GM18511 (cell line): ENCODE measurements around the gene CCDC61.

Experiments used
- ATAC-seq: cut with Tn5 transposase; IDR thresholded peaks from one replicate; pipeline ENCODE4 v1.9.1; 2021; ENCODE audit warnings: mild to moderate bottlenecking, moderate library complexity; ENCODE audit not compliant: unreplicated experiment

The CCDC61 gene

DNA sequence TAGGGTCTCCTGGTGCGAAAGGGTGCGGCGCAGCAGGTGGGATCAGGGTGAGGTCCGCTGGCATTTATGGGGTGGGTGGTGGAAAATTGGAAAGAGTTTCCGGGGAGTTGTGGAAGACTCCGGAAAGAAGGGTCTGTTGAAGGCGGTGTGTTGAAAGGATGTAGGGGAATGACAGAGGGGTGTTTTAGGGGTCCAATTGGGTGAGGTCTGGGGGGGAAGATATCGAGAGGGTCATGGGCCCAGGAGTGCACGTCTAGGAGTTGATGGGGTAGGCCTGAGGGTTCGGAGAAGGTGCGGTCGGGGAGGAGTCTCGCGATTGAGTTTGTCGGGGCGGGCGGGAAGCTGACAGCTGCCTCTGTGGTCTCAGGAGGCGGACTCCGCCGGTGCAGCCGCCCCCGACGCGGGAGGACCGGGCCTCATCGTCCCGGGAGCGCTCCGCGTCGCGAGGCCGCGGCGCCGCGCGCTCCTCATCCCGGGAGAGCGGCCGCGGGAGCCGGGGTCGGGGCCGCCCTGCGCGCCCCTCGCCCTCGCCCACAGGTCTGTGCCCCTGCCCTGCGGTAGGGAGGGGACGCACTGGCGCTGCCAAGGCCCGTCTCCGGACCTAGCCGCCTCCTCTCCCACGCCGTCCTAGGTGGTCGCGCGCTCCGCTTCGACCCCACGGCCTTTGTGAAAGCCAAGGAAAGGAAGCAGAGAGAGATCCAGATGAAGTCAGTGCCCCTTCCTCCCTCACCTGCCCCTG is 20.6 kb downstream of the CCDC61 start:
- ATAC-seq: no peak

DNA sequence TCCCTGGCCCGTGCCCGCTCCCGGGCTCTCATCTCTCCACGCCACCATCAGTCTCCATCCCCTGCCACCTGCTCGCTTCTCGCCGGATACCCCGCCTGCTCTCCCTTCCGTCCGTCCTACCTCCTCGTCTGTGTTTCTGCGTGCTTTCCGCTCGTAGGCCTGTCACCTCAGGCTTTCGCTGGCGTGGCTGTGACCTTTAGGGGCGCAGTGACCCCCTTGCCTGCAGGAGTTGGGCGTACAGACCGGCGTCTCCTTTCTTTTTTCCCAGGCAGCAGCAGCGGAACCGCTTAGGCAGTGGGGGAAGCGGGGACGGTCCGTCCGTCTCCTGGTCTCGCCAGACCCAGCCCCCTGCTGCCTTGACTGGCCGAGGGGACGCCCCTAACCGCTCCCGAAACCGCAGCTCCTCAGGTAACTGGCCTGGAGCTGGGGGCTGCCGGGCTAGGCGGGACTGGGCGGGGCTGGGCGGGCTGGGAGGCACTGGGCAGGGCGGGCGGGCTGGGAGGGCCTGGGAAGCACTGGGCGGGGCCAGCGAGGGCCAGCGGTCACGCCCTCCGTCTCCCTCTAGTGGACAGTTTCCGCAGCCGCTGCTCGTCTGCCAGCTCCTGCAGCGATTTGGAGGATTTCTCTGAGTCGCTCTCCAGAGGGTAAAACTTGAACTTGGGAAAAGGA is 21.3 kb downstream of the CCDC61 start:
- ATAC-seq: no peak

DNA sequence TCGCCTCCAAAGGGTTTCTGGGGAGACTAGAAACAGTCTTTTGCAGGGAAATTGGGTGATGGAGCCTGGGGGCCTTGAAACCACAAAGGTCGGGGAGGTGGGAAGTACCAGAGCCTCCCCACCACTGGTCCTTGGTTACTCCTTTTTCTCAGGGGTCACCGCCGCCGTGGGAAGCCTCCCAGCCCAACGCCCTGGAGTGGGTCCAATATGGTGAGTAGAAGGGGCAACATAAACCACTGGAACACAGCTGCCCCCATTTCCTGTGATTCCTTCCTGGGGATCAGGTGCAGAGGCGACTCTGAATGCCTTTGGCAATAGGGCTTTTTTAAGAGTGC is 21.8 kb downstream of the CCDC61 start:
- no peak for ATAC-seq

DNA sequence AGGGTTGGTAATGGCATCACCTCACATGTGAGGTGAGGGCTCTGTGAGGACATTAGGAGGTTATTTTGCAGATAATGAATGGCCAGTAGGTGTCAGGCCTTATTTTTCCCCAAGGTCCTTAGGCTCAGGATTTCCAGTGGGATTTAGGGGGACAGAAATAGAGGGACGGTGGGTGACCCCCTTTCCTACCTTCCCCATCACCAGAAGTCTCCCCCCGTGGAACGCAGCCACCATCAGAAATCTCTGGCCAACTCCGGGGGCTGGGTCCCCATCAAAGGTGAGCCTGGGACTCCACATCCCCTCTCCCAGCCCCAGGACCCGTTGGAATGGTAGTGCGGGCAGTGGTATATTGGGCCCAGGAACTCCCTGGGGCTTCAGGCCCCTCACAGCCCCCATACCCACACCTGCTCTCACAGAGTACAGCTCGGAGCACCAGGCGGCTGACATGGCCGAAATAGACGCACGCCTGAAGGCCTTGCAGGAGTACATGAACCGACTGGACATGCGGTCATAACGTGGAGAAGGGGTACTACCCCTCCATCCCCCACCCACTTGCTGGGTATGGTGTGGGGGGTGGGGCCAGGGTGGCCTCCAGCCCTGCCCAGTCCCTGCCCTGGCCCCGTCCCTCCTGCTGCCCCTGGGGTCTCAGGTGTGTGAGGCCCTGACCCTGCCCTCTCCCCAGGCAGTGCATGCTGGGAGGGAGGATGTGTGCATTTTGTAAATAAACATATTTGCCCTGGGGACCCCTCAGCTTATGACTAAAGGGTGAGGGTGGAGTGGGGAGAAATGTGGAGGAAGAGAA is 22.8 kb downstream of the CCDC61 start:
- ATAC-seq: no peak

DNA sequence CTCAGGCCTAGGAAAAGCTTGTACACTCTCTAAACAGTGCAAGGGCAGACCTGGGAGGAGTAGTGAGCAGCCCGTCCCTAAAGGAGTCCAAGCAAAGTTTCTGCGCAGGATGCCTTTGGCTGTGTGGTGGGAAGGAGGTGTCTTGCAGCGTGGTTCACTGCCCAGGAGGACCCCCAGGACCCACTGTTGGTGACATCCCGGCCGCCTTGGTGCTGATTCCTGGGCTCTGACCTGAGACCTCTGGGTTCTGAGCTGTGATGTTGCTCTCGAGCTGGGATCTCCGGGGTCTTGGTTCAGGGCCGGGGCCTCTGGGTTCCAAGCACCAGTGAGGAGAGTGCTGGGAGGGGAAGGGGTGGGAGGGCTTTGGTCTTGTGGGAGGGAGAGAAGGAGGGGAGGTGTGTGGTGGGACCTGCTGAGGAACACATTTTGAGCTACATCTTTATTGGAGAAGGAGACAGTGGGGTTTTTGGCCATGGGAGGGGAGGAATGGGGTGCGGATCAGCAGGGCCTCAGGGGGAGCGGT is 23.5 kb downstream of the CCDC61 start:
- no peak for ATAC-seq

DNA sequence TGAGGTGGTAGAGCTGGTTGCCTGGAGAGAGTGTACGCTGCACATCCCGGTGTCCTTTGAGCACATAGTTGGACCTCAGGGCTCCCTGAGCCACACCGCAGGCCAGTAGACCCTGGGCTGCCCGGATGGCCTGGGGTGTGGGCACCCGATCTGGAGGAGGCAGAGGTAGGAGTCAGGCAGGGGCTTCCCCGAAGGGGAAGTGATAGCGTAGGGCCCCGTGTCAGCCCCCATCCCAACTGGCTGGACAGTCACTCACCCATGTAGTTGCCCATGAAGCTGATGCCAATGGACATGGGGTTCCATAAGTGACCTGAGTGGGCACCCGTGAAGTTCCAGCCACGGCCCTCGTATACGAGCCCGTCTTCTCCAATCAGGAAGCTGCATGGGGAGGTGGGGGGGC is 24.0 kb downstream of the CCDC61 start:
- ATAC-seq: no peak

DNA sequence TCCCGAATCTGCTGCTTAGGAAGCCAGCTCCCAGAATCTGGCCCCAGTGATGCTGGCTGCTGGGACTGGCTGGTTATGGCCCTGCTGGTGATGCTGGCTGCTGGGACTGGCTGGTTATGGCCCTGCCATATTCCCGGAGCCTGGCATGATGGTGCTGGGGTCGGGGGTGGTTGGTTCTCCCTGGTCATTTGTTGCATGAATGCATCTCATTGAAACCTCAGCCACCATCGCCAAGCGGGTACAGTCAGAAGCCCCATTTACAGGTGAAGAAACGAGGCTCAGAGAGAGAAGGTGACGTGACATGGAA is 25.5 kb downstream of the CCDC61 start:
- ATAC-seq: no peak

DNA sequence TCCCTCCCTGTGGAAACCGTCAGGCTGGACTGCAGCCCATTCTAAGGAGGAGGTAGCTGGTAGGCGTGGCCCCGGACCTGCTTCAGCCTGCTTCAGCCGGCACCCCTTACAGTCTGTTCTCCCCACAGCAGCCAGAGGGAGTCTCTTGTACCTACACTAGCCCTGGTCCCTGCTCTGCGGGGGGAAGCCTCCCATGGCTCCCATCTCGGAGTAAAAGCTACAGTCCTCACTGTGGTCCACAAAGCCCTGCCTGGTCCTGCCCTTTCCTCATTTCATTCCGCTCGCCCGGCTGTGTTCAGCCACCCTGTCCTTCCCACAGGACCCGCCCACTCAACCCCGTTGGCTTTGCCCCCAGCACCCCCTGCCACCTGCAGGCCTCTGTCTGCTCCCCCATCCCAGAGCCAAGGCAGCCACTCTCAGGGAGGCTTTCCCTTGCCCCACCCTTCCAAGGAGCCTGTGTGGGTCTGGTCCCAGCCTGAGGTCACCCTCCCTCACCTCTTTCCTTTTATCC is 26.3 kb downstream of the CCDC61 start:
- ATAC-seq: no peak

DNA sequence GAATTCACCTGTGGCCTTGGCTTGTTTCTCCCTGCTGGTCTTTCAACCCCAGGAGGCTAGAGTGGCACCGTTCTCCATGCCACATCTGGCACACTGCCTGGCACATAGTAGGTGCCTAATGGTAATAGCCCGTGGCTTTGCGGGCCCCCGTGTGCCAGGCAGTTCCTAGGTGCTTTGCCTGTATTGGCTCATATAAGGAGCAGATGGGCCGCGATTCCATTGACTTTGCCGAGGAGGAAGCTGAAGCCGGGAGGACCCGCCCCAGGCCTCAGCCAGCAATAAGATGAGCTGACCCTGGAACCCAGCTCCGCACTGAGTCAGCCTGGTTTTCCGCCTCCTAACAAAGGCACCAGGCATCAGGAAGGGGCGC is 26.8 kb downstream of the CCDC61 start:
- no peak for ATAC-seq

DNA sequence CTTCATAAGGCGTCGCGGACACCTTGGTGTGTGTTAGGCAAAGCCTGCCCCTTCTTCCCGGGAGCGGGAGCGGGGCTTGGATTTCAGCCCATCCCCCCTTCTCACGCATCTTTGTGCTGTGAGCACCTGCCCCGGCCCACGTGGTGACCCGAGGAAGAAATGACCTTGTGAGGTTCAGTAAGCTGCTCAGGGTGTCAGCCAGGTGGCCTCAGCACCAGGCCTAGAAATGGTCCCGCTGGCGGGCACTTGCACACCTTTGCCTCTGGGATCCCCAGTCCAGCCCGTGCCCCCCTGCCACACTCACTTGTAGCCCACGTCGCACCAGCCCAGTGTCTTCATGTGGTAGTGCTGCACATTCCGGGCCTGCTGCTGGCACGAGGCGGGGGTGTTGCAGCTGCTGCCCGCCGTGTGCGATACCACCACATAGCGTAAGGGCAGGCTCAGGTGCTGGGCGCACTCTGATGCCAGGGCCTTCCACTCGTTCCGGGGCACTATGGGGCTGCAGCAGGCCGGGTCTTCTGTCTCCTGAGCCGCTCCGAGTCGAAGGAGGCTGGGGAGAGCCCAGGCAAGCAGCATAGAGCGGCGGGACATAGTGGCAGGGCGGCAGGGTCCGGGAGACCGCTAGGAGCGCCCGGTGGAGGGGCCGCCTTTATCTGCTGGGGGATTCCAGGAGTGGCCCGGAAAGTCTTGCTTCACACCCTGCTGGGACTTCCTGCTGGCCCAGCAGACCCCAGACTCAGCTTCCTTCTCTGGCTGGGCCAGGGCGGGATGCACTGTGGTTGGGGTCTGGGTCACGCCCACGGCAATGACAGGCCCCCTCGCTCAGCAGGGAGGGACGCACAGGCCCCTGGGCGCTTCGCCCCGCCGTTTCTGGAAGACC is 27.4 kb downstream of the CCDC61 start, which contains the start of gene PGLYRP1:
Gene PGLYRP1, minus strand, starts transcription at position 623 of the 880 bp plus-strand sequence. Its CDS starts 32 bp downstream, at position 591.
- ATAC-seq: no peak

DNA sequence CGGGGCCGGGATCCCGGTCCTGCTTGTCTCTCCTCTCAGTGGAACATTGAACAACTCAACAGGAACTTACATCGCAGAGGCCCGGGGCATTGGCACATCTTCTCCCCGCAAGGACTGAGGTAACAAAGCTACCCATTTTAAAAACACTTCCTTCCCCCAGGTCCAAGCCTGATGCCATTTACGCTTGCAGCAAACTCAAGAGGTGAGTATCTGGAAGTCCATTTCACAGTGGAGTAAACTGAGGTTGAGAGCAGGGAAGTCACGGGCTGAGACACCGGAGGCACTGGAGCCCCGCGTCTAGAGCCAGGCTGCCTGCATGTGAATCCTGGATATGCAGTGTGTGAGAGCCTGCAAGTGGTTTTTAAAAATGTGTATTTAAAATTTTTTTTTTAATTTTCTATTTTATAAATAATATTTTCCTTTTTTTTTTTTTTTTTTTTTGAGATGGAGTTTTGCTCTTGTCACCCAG is 28.1 kb downstream of the CCDC61 start:
- ATAC-seq: no peak

DNA sequence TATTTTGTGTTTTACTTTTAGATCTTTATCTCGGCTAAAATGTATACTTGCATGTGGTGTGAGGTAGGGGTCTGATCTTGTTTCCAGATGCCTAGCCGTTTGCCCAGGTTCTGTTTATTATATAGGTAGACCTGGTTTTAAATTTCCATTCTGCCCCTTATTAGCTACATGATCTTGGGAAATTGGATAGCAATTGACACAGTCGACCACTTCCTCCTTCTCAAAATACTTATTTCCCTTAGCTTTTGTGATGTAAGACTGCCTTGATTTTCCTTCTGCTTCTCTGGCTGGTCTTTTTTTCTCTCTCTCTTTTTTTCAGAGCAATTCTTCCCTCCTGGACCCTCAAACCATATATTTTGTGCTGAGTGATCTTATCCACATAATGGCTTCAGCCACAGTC is 30.6 kb downstream of the CCDC61 start:
- no peak for ATAC-seq

DNA sequence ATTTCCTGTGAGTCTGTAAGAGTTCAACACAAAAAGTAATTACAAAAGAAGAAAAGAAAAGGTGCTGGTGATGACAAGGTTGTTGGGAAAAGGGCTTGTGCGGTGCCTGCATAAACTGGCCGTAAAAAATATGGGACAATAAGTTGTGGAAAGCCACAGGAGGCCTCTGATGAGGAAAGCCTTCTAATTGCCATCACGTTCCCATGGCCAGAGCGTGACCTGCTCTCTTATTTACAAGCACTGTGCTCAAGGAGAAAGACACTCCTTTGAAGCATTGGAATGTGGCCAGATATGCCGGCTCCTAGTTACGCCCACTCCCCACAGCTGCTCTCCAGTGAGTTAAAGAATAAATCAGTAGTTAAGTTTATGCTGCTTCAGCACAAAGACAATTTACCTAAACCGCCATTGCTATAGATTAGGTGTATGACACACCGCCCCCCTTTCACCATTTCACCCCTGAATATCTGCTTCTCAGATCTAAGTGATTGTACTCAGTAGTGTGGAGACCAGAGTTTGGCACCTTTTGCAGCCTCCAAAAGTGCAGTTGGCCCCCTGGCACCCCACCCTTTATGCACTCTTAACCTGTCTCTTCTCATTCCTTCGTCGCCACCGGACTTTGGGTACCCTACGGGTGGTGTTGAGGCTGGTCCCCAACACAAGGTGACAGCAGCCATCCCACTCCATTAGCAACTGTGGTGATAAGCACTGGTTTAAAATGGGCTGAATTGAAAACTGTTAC is 35.7 kb downstream of the CCDC61 start:
- ATAC-seq: no peak

DNA sequence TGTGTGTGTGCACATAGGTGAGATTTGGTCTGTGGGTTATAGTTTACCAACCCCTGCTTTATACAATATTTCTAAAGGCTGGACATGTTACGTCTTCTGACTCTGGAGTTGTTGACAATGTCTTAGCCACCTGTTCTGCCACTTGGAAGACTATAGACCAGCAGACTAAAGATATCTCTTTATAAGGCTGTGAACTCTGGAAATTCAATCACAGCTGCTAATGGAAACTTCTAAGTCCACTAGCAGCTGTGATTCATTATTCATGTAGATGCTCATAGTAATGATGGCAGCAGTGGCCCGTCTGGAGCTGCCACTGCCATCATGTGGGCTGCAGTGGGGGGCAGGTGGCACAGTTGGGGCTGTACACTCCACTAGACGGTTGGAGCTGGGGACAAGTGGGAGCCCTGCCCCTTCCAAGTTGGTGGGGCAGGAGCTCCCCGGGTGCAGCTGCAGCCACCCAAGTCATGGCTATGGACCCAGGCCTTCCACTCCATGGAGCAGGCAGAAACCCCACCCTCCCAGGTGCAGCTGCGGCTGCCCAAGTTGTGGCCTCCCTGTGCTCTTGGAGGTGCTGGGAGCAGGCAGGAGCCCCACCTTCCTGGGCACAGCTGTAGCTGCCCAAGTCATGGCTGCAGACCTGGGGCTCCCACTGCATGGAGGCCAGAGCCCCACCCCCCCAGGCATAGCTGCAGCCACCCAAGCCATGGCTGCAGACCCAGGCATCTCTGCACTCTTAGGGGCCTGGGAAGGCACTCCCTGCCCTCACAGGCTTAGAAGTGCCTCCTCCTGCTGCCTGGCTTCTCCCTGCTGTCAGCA is 36.7 kb downstream of the CCDC61 start:
- ATAC-seq: no peak

DNA sequence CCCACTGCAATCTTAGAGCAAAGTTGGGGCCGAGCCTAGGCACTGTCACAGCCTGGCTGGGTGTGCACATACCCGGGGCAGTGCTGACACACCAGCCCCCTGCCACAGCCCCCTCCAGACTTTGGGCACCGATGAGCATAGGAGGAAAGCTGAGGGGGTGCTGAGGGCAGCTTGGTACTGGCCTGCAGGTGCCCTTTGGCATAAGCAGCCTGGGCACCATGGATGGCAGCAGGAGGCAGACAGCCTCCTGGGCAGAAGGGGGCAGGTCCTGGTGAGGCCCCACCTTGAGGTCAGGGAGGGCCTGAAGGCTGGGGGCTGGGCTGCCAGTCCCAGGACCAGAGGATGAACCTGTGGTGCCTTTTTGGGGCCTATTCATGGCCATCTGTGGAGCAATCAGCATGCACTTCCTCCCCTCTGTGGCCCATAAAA is 37.3 kb downstream of the CCDC61 start:
- ATAC-seq: no peak

DNA sequence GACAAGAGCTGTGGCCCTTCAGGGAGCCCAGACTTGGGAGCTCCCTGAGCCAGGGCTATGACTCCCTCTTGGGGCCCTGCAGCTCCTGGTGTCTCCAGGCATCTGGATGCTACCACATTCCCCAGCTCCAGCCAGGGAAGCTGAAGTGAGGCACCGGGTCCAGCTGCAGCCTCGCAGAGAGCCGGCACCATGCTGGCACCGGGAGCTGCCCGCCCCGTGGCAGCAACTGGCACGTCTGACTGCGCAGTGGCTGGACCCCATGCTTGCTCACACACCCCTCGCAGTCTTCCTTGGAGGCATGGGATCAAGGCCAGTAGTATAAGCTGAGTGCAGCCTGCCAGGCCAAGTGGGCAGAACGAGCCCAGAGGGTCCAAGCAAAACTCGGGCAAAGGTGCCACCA is 38.1 kb downstream of the CCDC61 start:
- no peak for ATAC-seq

DNA sequence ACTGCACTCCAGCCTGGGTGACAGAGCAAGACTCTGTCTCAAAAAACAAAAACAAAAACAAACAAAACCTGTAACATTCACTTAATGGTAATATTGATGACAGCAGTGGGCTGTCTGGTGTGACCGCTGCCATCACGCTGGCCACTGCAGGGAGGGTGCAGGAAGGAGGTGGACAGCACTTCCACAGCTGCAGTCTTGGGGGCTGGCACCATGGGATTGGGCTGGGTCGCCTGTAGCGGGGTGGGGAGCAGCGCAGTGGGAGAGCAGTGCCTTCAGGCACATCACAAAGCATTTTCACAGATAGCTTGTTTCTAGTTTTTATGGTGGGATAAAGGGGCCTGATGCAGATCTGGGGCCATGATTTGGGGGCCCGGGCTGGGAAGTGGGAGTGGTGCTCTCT is 40.3 kb downstream of the CCDC61 start:
- no peak for ATAC-seq

DNA sequence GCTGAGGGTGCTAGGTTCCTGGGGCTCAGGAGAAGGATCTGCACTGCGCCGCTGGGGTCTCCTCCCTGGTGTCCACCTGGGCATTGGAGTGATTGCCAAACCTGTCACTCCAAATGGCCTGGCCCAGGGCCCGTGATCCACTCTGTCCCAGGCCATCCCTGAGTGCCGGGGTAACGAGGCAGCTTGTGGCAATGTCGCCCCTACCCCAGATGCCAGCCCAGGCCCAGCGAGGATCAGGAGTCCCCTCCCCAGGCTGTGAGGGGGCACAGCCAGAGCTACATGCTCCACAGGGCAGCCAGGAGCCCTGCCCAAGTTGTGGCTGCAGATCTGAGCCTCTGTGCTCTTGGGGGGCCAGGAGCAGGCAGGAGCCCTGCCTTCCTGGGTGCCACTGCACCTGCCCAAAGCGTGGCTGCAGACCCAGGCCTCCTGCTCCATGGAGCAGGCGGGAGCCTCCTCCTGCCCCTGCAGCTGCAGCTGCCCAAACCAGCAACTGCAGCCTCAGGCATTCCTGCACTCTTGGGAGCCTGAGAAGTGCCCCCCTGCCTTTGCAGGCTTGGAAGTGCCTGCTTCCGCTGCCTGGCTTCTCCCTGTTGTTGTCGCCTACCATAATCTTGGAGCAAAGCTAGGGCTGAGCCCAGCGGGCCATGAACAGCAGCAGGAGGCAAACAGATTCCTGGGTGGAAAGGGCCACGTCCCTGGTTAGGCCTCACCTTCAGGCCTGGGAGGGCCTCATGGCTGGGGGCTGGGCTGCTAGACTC is 40.9 kb downstream of the CCDC61 start:
- no peak for ATAC-seq
